Adrenal gland (tissue), 12 donors: ENCODE results near the gene KIFC1. TPM values are rescaled to one million over a fixed set of nuclear protein-coding genes. Genes with fewer than 3 reads are reported as not detected.

ENCODE experiments used
- DNase-seq, 7 donors: peaks; one replicate each; pipeline ENCODE4 v3.0.0-alpha.2; 2019 to 2020
- H3K27ac ChIP-seq, 5 donors: fragments of 200-600 bp; sonication (generic) in 4 of 5; 1 replicate in 3 of 5; 2 replicates in 2 of 5; pipeline versions ENCODE4 v1.5.1 to v1.8.0; 2016 to 2020; ENCODE audit warnings: mild to moderate bottlenecking in 1 of 5
- H3K27me3 ChIP-seq: fragments of 200-600 bp; 2 replicates; pipeline ENCODE4 v1.8.0; 2021
- H3K36me3 ChIP-seq, 2 donors: fragments of 200-600 bp; replicated peaks in 1 of 2; 1 replicate in 1 of 2; 2 replicates in 1 of 2; pipeline versions ENCODE4 v1.5.1 to v1.8.0; 2018 to 2022
- H3K4me1 ChIP-seq, 2 donors: fragments of 200-600 bp; replicated peaks in 1 of 2; 1 replicate in 1 of 2; 2 replicates in 1 of 2; pipeline versions ENCODE4 v1.5.1 to v1.8.0; 2018 to 2021
- H3K4me3 ChIP-seq, 4 donors: fragments of 200-600 bp; sonication (generic) in 3 of 4; one replicate each; pipeline ENCODE4 v1.5.1; 2016 to 2018
- H3K9me3 ChIP-seq, 3 donors: fragments of 200-600 bp; sonication (generic) in 1 of 3; replicated peaks in 1 of 3; 1 replicate in 2 of 3; 2 replicates in 1 of 3; pipeline versions ENCODE4 v1.5.1 to v1.8.0; 2016 to 2021
- POLR2A ChIP-seq, 2 donors: fragments of 450-650 bp; IDR thresholded peaks; one replicate each; pipeline ENCODE4 v1.6.1; 2017; ENCODE audit warnings: antibody characterized with exemption in 2 of 2, mild to moderate bottlenecking in 2 of 2, moderate library complexity in 1 of 2
- WGBS, 4 donors: extraction: QIAGEN DNeasy Blood & Tissue Kit in 2 of 4; methylation state at CpG; one replicate each; pipeline versions ENCODE4 v1.1.5 to v1.1.7; 2013 to 2017; 5-methylcytosine and 5-hydroxymethylcytosine counted together
- intact Hi-C, 2 donors: fragments of 100-400 bp; cut with DNase I; formaldehyde crosslinking; loops; one replicate each; pipeline versions ENCODE4 v1.14.1 to v1.15.0; 2022 to 2023
- polyA plus RNA-seq, 3 donors: library from polyadenylated mRNA; stranded (reverse); fragments of 200-250 nt in 2 of 3; fragments of 350-450 nt in 1 of 3; fragmentation: Illumina TruSeq in 1 of 3; extraction: RNeasy Lipid Tissue Mini Kit (QIAGEN cat#74804) in 1 of 3; gene quantifications; one replicate each; pipeline ENCODE4 v1.2.3, GENCODE V29; 2013 to 2014
- total RNA-seq, 9 donors: library from RNA; depleted of rRNA in 4 of 9; stranded (reverse); fragments of >200 nt in 4 of 9; fragments of 120-200 nt in 1 of 9; fragmentation: NEBNext Ultra II Directional in 1 of 9; extraction: Animal tissue kit (Norgen Biotek cat#: 25700) in 1 of 9; gene quantifications; one replicate each; pipeline versions ENCODE4 v1.1.0 to v1.2.4, GENCODE V29; 2013 to 2023
- TF ChIP-seq, protein P1 (sequence below), 6 experiments: fragments of 450-650 bp in 4 of 6; fragments of 200-600 bp in 2 of 6; sonication (generic) in 1 of 6; IDR thresholded peaks; 1 replicate in 5 of 6; 2 replicates in 1 of 6; pipeline versions ENCODE4 v1.5.1 to v1.8.0; 2016 to 2021; ENCODE audit warnings: antibody characterized with exemption in 6 of 6, mild to moderate bottlenecking in 2 of 6, moderate library complexity in 1 of 6
- donor health status: healthy with polysubstance abuse.
- donor health status: Bipolar disorder and iron deficiency.
- donor health status: DM: yes; HTN: yes; CAD: no.
- donor health status: DM: no; HTN: no; CAD: no.
- donor health status: DM: no; HTN: no; CAD: no.
- donor health status: DM: yes; HTN: yes; CAD: no.

KIFC1 gene
- total and polyA plus RNA-seq, 12 donors, result 0.60 to 9.5 (median 1.4) TPM; not detected in 1

DNA sequence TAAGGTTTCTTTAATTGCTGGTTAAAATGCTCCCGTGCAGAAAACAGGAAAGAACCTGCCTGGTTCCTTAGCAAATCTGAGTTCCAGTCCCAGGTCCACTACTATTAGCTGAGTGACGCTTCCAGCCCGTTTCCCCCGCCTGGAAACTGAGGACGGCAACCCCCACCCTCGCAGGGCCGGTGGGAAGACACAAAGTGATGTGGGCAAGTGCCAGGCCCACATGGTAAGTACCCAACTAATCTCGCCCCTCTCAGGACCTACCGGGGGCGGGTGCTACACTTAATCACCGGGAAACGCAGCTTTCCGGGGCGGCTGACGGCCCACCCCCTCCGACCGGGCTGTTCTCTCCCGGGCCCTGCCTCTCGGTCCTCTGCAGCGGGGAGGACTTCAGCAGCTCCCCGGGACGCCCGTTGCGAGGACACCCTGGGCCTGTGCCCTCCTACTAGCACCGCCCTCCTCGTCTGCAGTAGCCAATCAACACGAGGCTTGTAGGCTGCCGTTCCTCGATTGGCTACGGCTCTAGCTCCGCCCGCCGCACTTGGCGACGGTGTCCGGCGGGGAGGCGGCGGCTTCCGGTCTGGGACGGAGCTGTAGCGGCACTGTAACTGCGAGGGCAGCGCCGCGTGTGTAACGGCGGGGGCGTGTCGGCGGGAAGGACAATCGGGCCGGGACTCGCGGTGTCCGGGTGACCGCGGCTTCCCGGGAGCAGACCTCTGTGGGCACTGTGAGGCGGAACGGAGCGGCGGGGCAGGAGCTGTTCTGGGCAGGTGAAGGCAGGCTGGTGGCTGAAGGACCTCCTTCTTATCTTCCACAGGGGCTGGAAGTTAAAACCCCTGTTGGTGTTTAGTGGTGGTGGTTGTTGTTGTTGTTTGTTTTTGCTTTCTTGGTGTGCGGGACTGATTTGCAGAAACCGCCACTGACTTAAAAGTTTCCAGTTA is 62.7 kb downstream of the KIFC1 start, which contains the start of gene ZBTB9:
Gene ZBTB9 (plus strand): TSS at position 568 of the 938 bp plus-strand sequence. CDS start 525 bp downstream, outside the sequence.
- peak; percentile 59 to 84 for TF ChIP-seq POLR2A (IDR thresholded peaks at IDR 0.05)
- TF ChIP-seq, protein P1, sequence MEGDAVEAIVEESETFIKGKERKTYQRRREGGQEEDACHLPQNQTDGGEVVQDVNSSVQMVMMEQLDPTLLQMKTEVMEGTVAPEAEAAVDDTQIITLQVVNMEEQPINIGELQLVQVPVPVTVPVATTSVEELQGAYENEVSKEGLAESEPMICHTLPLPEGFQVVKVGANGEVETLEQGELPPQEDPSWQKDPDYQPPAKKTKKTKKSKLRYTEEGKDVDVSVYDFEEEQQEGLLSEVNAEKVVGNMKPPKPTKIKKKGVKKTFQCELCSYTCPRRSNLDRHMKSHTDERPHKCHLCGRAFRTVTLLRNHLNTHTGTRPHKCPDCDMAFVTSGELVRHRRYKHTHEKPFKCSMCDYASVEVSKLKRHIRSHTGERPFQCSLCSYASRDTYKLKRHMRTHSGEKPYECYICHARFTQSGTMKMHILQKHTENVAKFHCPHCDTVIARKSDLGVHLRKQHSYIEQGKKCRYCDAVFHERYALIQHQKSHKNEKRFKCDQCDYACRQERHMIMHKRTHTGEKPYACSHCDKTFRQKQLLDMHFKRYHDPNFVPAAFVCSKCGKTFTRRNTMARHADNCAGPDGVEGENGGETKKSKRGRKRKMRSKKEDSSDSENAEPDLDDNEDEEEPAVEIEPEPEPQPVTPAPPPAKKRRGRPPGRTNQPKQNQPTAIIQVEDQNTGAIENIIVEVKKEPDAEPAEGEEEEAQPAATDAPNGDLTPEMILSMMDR (IDR thresholded peaks at IDR 0.05), result peak in 1 of 6 experiments; percentile 3
- Histone ChIP-seq H3K4me1 (peaks cover 5 to 14% of the 10 kb centered on the region in 2 donors), H3K4me3 (peak within 1 kb of the TSS; percentile 77 to 93 (median 90)), H3K9me3 (no peaks in the 10 kb centered on the region), H3K27ac (peak within 1 kb of the TSS in 4 of 5 donors; percentile 52 to 89 (median 70)), H3K36me3 (peaks cover 0 to 3% of the 10 kb centered on the region in 2 donors), H3K27me3 (no peaks in the 10 kb centered on the region)
- peak; percentile 96 to 99 (median 98) for DNase-seq
- intact Hi-C loops, result loop anchor here in 1 of 2 donors (10.0 kb wide), 1 partner anchor 111 kb away; no protein-coding TSS in a partner anchor
- WGBS, 4 donors, result 0 to 1% (median 0%) methylated on average over 10 to 65 of the region's 65 CpGs

DNA sequence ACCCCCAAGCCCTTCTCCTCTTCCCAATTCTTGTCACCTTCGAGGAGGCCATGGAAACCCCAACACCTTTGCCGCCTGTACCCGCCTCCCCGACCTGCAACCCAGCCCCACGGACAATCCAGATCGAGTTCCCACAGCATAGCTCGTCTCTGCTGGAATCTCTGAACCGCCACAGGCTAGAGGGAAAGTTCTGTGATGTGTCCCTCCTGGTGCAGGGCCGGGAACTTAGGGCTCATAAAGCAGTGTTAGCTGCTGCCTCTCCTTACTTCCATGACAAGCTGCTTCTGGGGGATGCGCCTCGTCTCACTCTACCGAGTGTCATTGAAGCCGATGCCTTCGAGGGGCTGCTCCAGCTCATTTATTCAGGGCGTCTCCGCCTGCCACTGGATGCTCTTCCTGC is 63.4 kb downstream of the KIFC1 start:
- Histone ChIP-seq H3K27ac (no peak overlapping the region), H3K4me3 (peak overlapping the region in 2 of 4 donors; percentile 77 to 87), H3K9me3 (no peaks in the 10 kb centered on the region), H3K36me3 (peaks cover 0 to 3% of the 10 kb centered on the region in 2 donors), H3K27me3 (no peaks in the 10 kb centered on the region), H3K4me1 (peaks cover 5 to 14% of the 10 kb centered on the region in 2 donors)
- TF ChIP-seq, protein P1 (IDR thresholded peaks at IDR 0.05), result no peak
- TF ChIP-seq POLR2A (IDR thresholded peaks at IDR 0.05), result no peak
- no peak for DNase-seq
- WGBS, 4 donors, result 36 to 50% (median 47%) methylated on average over 15 to 16 of the region's 16 CpGs
- intact Hi-C loops, result loop anchor here in 1 of 2 donors (10.0 kb wide), 1 partner anchor 110 kb away; no protein-coding TSS in a partner anchor

DNA sequence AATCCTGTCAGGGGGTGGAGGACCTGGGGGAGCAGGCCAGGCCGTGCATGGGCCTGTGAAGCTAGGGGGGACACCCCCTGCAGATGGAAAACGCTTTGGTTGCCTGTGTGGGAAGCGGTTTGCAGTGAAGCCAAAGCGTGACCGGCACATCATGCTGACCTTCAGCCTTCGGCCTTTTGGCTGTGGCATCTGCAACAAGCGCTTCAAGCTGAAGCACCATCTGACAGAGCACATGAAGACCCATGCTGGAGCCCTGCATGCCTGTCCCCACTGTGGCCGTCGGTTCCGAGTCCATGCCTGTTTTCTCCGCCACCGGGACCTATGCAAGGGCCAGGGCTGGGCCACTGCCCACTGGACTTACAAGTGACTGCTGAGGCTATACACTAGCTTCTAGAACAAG is 64.5 kb downstream of the KIFC1 start:
- TF ChIP-seq, protein P1 (IDR thresholded peaks at IDR 0.05), result no peak
- no peak for TF ChIP-seq POLR2A (IDR thresholded peaks at IDR 0.05)
- no peaks in the 10 kb centered on the region for H3K9me3 ChIP-seq
- 94 to 100% (median 96%) methylated on average over 12 of the region's 12 CpGs for WGBS, 4 donors
- H3K4me3 ChIP-seq, result no peak overlapping the region
- no peak for DNase-seq
- intact Hi-C loops, result loop anchor here in 1 of 2 donors (10.0 kb wide), 1 partner anchor 109 kb away; no protein-coding TSS in a partner anchor
- H3K36me3 ChIP-seq, result peaks cover 0 to 3% of the 10 kb centered on the region in 2 donors
- H3K27ac ChIP-seq, result no peak overlapping the region
- H3K4me1 ChIP-seq, result peaks cover 5 to 14% of the 10 kb centered on the region in 2 donors
- no peaks in the 10 kb centered on the region for H3K27me3 ChIP-seq

DNA sequence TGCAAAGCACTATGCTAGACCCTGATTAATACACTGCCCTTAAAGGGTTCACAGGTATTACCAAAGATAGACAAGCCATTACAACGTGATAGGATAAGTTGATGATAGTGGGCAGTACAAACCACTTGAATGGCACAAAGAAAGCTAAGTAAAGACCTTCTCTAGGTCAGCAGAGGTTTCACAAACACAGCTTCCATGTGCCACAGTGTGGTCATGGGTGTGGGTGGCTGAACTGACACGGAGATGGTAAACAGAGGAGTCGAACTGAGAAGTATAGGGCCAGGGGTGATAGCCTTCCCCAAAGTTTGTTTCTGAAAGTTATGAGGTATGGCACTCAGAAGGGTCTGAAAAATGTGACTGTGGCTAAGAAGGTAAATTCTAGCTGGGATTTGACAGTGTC is 67.1 kb downstream of the KIFC1 start:
- peaks cover 5 to 6% of the 10 kb centered on the region in 2 donors for H3K4me1 ChIP-seq
- no peaks in the 10 kb centered on the region for H3K27me3 ChIP-seq
- 53 to 64% (median 60%) methylated on average over 3 of the region's 3 CpGs for WGBS, 4 donors
- H3K4me3 ChIP-seq, result no peak overlapping the region
- DNase-seq, result no peak
- intact Hi-C loops, result loop anchor here in 1 of 2 donors (10.0 kb wide), 1 partner anchor 106 kb away; no protein-coding TSS in a partner anchor
- H3K9me3 ChIP-seq, result no peaks in the 10 kb centered on the region
- H3K27ac ChIP-seq, result no peak overlapping the region
- H3K36me3 ChIP-seq, result peaks cover 0 to 3% of the 10 kb centered on the region in 2 donors
- no peak for TF ChIP-seq POLR2A (IDR thresholded peaks at IDR 0.05)
- TF ChIP-seq, protein P1 (IDR thresholded peaks at IDR 0.05), result no peak
